IPS-18a (cell line): Measurements from ENCODE around the gene FAM219A.

Source experiments
- H3K27ac ChIP-seq: one replicate; pipeline ENCODE4 v1.5.1; 2013; ENCODE audit warnings: low read length
- H3K27me3 ChIP-seq: one replicate; pipeline ENCODE4 v1.6.1; 2013; ENCODE audit warnings: mild to moderate bottlenecking, low read length; ENCODE audit not compliant: control insufficient read depth, insufficient read depth
- H3K36me3 ChIP-seq: one replicate; pipeline ENCODE4 v1.6.1; 2013; ENCODE audit warnings: low read depth, low read length; ENCODE audit not compliant: control insufficient read depth
- H3K4me1 ChIP-seq: one replicate; pipeline ENCODE4 v1.6.1; 2013; ENCODE audit warnings: low read depth, low read length; ENCODE audit not compliant: control insufficient read depth
- H3K4me3 ChIP-seq: one replicate; pipeline ENCODE4 v1.5.1; 2013; ENCODE audit warnings: low read length
- H3K9ac ChIP-seq: one replicate; pipeline ENCODE4 v1.6.1; 2013; ENCODE audit warnings: mild to moderate bottlenecking, low read length, moderate library complexity
- H3K9me3 ChIP-seq: one replicate; pipeline ENCODE4 v1.6.1; 2013; ENCODE audit warnings: low read depth, low read length; ENCODE audit not compliant: control insufficient read depth

Gene FAM219A

GRCh38 chr9:34458013-34458958 is at the start of gene FAM219A, which contains the start of gene DNAI1:
Gene FAM219A (minus strand): TSS chr9:34458570. CDS start chr9:34458263, 307 bp downstream.
Gene DNAI1 (plus strand): TSS chr9:34458805. CDS start chr9:34459006, 201 bp downstream.
- H3K9ac ChIP-seq: peak within 1 kb of the TSS; percentile 65
- H3K36me3 ChIP-seq: no peaks in the 10 kb centered on the region
- no peaks in the 10 kb centered on the region for H3K9me3 ChIP-seq
- peaks cover 4% of the 10 kb centered on the region for H3K4me1 ChIP-seq
- H3K4me3 ChIP-seq: peak within 1 kb of the TSS; percentile 84
- H3K27ac ChIP-seq: no peak within 1 kb of the TSS
- peaks cover 29% of the 10 kb centered on the region for H3K27me3 ChIP-seq

GRCh38 chr9:34507966-34508365 is 49.6 kb upstream of the FAM219A start:
- Histone ChIP-seq H3K9ac (no peak overlapping the region), H3K4me3 (no peak overlapping the region), H3K4me1 (peaks cover 10% of the 10 kb centered on the region), H3K9me3 (no peaks in the 10 kb centered on the region), H3K36me3 (no peaks in the 10 kb centered on the region), H3K27me3 (no peaks in the 10 kb centered on the region), H3K27ac (no peak overlapping the region)

GRCh38 chr9:34507556-34507955 is 49.2 kb upstream of the FAM219A start:
- H3K27ac ChIP-seq: no peak overlapping the region
- no peaks in the 10 kb centered on the region for H3K36me3 ChIP-seq
- no peak overlapping the region for H3K9ac ChIP-seq
- H3K4me3 ChIP-seq: no peak overlapping the region
- H3K27me3 ChIP-seq: no peaks in the 10 kb centered on the region
- no peaks in the 10 kb centered on the region for H3K9me3 ChIP-seq
- H3K4me1 ChIP-seq: peaks cover 7% of the 10 kb centered on the region

- Histone ChIP-seq H3K4me1 (no peaks in the 10 kb centered on the region), H3K27me3 (no peaks in the 10 kb centered on the region), H3K36me3 (no peaks in the 10 kb centered on the region), H3K4me3 (no peak overlapping the region), H3K9me3 (no peaks in the 10 kb centered on the region), H3K27ac (no peak overlapping the region), H3K9ac (no peak overlapping the region)
Measured at GRCh38 chr9:34506623-34507022, 48.3 kb upstream of the FAM219A start.

- Histone ChIP-seq H3K9ac (no peak overlapping the region), H3K27ac (no peak overlapping the region), H3K4me3 (no peak overlapping the region), H3K27me3 (no peaks in the 10 kb centered on the region), H3K36me3 (no peaks in the 10 kb centered on the region), H3K9me3 (no peaks in the 10 kb centered on the region), H3K4me1 (no peaks in the 10 kb centered on the region)
Measured at GRCh38 chr9:34505370-34506120, 47.2 kb upstream of the FAM219A start.

- Histone ChIP-seq H3K9ac (no peak overlapping the region), H3K27ac (no peak overlapping the region), H3K4me3 (no peak overlapping the region), H3K9me3 (no peaks in the 10 kb centered on the region), H3K36me3 (no peaks in the 10 kb centered on the region), H3K27me3 (no peaks in the 10 kb centered on the region), H3K4me1 (no peaks in the 10 kb centered on the region)
Measured at GRCh38 chr9:34503406-34503805, 45.0 kb upstream of the FAM219A start.

- Histone ChIP-seq H3K27ac (no peak overlapping the region), H3K4me1 (no peaks in the 10 kb centered on the region), H3K4me3 (no peak overlapping the region), H3K9me3 (no peaks in the 10 kb centered on the region), H3K9ac (no peak overlapping the region), H3K36me3 (no peaks in the 10 kb centered on the region), H3K27me3 (no peaks in the 10 kb centered on the region)
Measured at GRCh38 chr9:34502891-34503290, 44.5 kb upstream of the FAM219A start.

GRCh38 chr9:34502471-34502870 is 44.1 kb upstream of the FAM219A start:
- no peak overlapping the region for H3K4me3 ChIP-seq
- no peaks in the 10 kb centered on the region for H3K27me3 ChIP-seq
- H3K36me3 ChIP-seq: no peaks in the 10 kb centered on the region
- H3K27ac ChIP-seq: no peak overlapping the region
- no peaks in the 10 kb centered on the region for H3K9me3 ChIP-seq
- no peaks in the 10 kb centered on the region for H3K4me1 ChIP-seq
- H3K9ac ChIP-seq: no peak overlapping the region

GRCh38 chr9:34501889-34502425 is 43.6 kb upstream of the FAM219A start:
- H3K4me3 ChIP-seq: no peak overlapping the region
- no peaks in the 10 kb centered on the region for H3K36me3 ChIP-seq
- H3K9ac ChIP-seq: no peak overlapping the region
- no peaks in the 10 kb centered on the region for H3K4me1 ChIP-seq
- no peak overlapping the region for H3K27ac ChIP-seq
- no peaks in the 10 kb centered on the region for H3K27me3 ChIP-seq
- H3K9me3 ChIP-seq: no peaks in the 10 kb centered on the region

GRCh38 chr9:34501372-34501771 is 43.0 kb upstream of the FAM219A start:
- Histone ChIP-seq H3K27ac (no peak overlapping the region), H3K9ac (no peak overlapping the region), H3K4me1 (no peaks in the 10 kb centered on the region), H3K4me3 (no peak overlapping the region), H3K27me3 (no peaks in the 10 kb centered on the region), H3K9me3 (no peaks in the 10 kb centered on the region), H3K36me3 (no peaks in the 10 kb centered on the region)

GRCh38 chr9:34500623-34501267 is 42.4 kb upstream of the FAM219A start:
- Histone ChIP-seq H3K4me3 (no peak overlapping the region), H3K27me3 (no peaks in the 10 kb centered on the region), H3K36me3 (no peaks in the 10 kb centered on the region), H3K9me3 (no peaks in the 10 kb centered on the region), H3K27ac (no peak overlapping the region), H3K4me1 (no peaks in the 10 kb centered on the region), H3K9ac (no peak overlapping the region)
